DOHH2 (cell line): ENCODE measurements around the gene MEA1.
A peak's percentile ranks its signal among the peaks of the same experiment; 100 is the strongest.

Source experiments
- H3F3A ChIP-seq: fragments of 200-600 bp; sonication (generic), shearing (Covaris generic); 2 replicates; pipeline ENCODE4 v1.6.0; 2016; ENCODE audit warnings: antibody characterized with exemption, mild to moderate bottlenecking; ENCODE audit not compliant: control insufficient read depth, insufficient read depth
- H3K27ac ChIP-seq: fragments of 200-600 bp; sonication (generic); 2 replicates; pipeline ENCODE4 v1.5.1; 2014; ENCODE audit warnings: low read depth, mild to moderate bottlenecking, low read length, moderate library complexity
- H3K27me3 ChIP-seq: fragments of 200-600 bp; sonication (generic); 2 replicates; pipeline ENCODE4 v1.6.1; 2014; ENCODE audit warnings: mild to moderate bottlenecking, low read length, mixed read lengths; ENCODE audit not compliant: control insufficient read depth
- H3K36me3 ChIP-seq: fragments of 200-600 bp; sonication (generic); 2 replicates; pipeline ENCODE4 v1.6.1; 2014; ENCODE audit warnings: mild to moderate bottlenecking, low read length, moderate library complexity, mixed read lengths; ENCODE audit not compliant: control insufficient read depth
- H3K4me1 ChIP-seq: fragments of 200-600 bp; sonication (generic); 2 replicates; pipeline ENCODE4 v1.6.1; 2014; ENCODE audit warnings: mild to moderate bottlenecking, low read length, mixed read lengths; ENCODE audit not compliant: control insufficient read depth
- H3K4me2 ChIP-seq: fragments of 200-600 bp; sonication (generic); 2 replicates; pipeline ENCODE4 v1.6.0; 2014; ENCODE audit warnings: mild to moderate bottlenecking, low read length, moderate library complexity
- H3K4me3 ChIP-seq: fragments of 200-600 bp; sonication (generic); 2 replicates; pipeline ENCODE4 v1.5.1; 2014; ENCODE audit warnings: mild to moderate bottlenecking, low read length, mixed read lengths
- H3K79me2 ChIP-seq: fragments of 200-600 bp; sonication (generic); 2 replicates; pipeline ENCODE4 v1.6.1; 2014; ENCODE audit warnings: mild to moderate bottlenecking, low read length, mixed read lengths; ENCODE audit not compliant: control insufficient read depth
- H3K9me2 ChIP-seq: fragments of 200-600 bp; sonication (generic); replicated peaks from 2 replicates; pipeline ENCODE4 v1.6.1; 2014; ENCODE audit warnings: mild to moderate bottlenecking, low read length, mixed read lengths; ENCODE audit not compliant: control insufficient read depth
- H3K9me3 ChIP-seq: fragments of 200-600 bp; sonication (generic); 2 replicates; pipeline ENCODE4 v1.6.1; 2014; ENCODE audit warnings: antibody characterized with exemption, low read length, mixed read lengths; ENCODE audit not compliant: control insufficient read depth, insufficient read depth
- H4K20me1 ChIP-seq: fragments of 200-600 bp; sonication (generic); 2 replicates; pipeline ENCODE4 v1.6.0; 2014; ENCODE audit warnings: low read depth, mild to moderate bottlenecking, antibody characterized with exemption, low read length, moderate library complexity; ENCODE audit not compliant: control insufficient read depth, insufficient read depth
- CTCF ChIP-seq: fragments of 200-600 bp; sonication (generic); IDR thresholded peaks from one replicate; pipeline ENCODE4 v1.5.1; 2014; ENCODE audit warnings: antibody characterized with exemption, mild to moderate bottlenecking, low read depth, low read length; ENCODE audit not compliant: poor library complexity, severe bottlenecking
- EZH2phosphoT487 ChIP-seq: fragments of 200-600 bp; sonication (generic); IDR thresholded peaks from 2 replicates; pipeline ENCODE4 v1.6.1; 2017; ENCODE audit warnings: borderline replicate concordance, mild to moderate bottlenecking, antibody characterized with exemption, low read length, moderate library complexity, mixed read lengths

Gene MEA1

GRCh38 chr6:43060755-43061633 lies 47.2 kb upstream of the MEA1 start:
- Histone ChIP-seq H3K4me3 (peak overlapping the region; percentile 83; the same call in 1 of the 2 replicates), H3K79me2 (peaks cover 18% of the 10 kb centered on the region), H3K9me2 (no peaks in the 10 kb centered on the region), H4K20me1 (no peaks in the 10 kb centered on the region), H3K27ac (no peak overlapping the region), H3K36me3 (peaks cover 13% of the 10 kb centered on the region), H3K9me3 (no peaks in the 10 kb centered on the region), H3K4me1 (peaks cover 17% of the 10 kb centered on the region), H3K4me2 (peak overlapping the region; percentile 78), H3F3A (no peaks in the 10 kb centered on the region), H3K27me3 (no peaks in the 10 kb centered on the region)
- TF ChIP-seq EZH2phosphoT487: no peak
- no peak for TF ChIP-seq CTCF

GRCh38 chr6:43060034-43060754 lies 46.4 kb upstream of the MEA1 start:
- no peak for TF ChIP-seq CTCF
- no peak for TF ChIP-seq EZH2phosphoT487
- Histone ChIP-seq H3K27me3 (no peaks in the 10 kb centered on the region), H3K4me2 (peak overlapping the region; percentile 78), H3F3A (no peaks in the 10 kb centered on the region), H3K4me3 (peak overlapping the region; percentile 83), H3K9me2 (no peaks in the 10 kb centered on the region), H3K36me3 (peaks cover 19% of the 10 kb centered on the region), H3K79me2 (peaks cover 18% of the 10 kb centered on the region), H4K20me1 (no peaks in the 10 kb centered on the region), H3K9me3 (no peaks in the 10 kb centered on the region), H3K27ac (no peak overlapping the region), H3K4me1 (peaks cover 17% of the 10 kb centered on the region)

- no peaks in the 10 kb centered on the region for H4K20me1 ChIP-seq
- H3K27ac ChIP-seq: peak within 1 kb of the TSS; percentile 41
- no peak for TF ChIP-seq CTCF
- TF ChIP-seq EZH2phosphoT487: no peak
- H3K79me2 ChIP-seq: peaks cover 18% of the 10 kb centered on the region
- H3K9me3 ChIP-seq: no peaks in the 10 kb centered on the region
- H3F3A ChIP-seq: peaks cover 4% of the 10 kb centered on the region; the same call in 1 of the 2 replicates
- H3K27me3 ChIP-seq: no peaks in the 10 kb centered on the region
- peaks cover 19% of the 10 kb centered on the region for H3K36me3 ChIP-seq
- peak within 1 kb of the TSS; percentile 90 for H3K4me2 ChIP-seq
- no peaks in the 10 kb centered on the region for H3K9me2 ChIP-seq
- H3K4me1 ChIP-seq: peaks cover 17% of the 10 kb centered on the region
- H3K4me3 ChIP-seq: peak within 1 kb of the TSS; percentile 83
Measured at GRCh38 chr6:43059168-43060033, 45.7 kb upstream of the MEA1 start, which contains the start of the genes KLC4 and MRPL2. KLC4 (plus strand) TSS chr6:43059631; CDS start chr6:43061336, 1,705 bp downstream. MRPL2 (minus strand) TSS chr6:43059434; CDS start chr6:43059381, 53 bp downstream.
